ENCODE results near the gene TLR5.

GRCh38 chr1:223161321-223161720 lies 18.3 kb upstream of the TLR5 start:
- TF ChIP-seq CTCF (IDR thresholded peaks at IDR 0.05), result no peak
- no peak for TF ChIP-seq POLR2A (IDR thresholded peaks at IDR 0.05)
- no peak for TF ChIP-seq POLR2AphosphoS5 (IDR thresholded peaks at IDR 0.05)
